ENCODE measurements around the gene APOB.

DNA sequence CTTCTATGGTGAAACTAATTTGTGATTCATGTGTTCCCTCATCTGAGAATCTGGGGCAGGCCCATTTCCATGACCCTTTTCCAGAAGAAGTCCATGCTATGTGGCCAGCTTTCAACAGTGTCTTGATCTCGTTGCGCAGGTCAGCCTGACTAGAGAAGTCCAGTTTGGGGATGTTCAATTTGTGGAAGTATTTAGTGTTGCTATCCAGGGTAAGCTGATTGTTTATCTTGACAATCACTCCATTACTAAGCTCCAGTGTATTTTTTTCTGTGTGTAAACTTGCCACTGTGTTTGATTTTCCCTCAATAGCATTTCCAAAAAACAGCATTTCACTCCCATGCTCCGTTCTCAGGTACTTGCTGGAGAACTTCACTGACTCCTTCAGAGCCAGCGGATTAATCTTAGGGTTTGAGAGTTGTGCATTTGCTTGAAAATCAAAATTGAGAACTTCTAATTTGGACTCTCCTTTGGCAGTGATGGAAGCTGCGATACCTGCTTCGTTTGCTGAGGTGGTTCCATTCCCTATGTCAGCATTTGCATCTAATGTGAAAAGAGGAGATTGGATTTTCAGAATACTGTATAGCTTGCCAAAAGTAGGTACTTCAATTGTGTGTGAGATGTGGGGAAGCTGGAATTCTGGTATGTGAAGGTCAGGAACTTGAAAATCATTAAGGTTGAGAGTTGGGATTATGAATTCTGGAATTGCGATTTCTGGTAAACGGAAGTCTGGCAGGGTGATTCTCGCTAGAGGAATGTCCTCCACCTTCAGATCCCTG is 35.7 kb downstream of the APOB start:
- TF ChIP-seq, protein P1, sequence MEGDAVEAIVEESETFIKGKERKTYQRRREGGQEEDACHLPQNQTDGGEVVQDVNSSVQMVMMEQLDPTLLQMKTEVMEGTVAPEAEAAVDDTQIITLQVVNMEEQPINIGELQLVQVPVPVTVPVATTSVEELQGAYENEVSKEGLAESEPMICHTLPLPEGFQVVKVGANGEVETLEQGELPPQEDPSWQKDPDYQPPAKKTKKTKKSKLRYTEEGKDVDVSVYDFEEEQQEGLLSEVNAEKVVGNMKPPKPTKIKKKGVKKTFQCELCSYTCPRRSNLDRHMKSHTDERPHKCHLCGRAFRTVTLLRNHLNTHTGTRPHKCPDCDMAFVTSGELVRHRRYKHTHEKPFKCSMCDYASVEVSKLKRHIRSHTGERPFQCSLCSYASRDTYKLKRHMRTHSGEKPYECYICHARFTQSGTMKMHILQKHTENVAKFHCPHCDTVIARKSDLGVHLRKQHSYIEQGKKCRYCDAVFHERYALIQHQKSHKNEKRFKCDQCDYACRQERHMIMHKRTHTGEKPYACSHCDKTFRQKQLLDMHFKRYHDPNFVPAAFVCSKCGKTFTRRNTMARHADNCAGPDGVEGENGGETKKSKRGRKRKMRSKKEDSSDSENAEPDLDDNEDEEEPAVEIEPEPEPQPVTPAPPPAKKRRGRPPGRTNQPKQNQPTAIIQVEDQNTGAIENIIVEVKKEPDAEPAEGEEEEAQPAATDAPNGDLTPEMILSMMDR (IDR thresholded peaks at IDR 0.05) = no peak
- TF ChIP-seq, protein P2, sequence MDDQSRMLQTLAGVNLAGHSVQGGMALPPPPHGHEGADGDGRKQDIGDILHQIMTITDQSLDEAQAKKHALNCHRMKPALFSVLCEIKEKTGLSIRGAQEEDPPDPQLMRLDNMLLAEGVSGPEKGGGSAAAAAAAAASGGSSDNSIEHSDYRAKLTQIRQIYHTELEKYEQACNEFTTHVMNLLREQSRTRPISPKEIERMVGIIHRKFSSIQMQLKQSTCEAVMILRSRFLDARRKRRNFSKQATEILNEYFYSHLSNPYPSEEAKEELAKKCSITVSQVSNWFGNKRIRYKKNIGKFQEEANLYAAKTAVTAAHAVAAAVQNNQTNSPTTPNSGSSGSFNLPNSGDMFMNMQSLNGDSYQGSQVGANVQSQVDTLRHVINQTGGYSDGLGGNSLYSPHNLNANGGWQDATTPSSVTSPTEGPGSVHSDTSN (IDR thresholded peaks at IDR 0.05) = no peak
- TF ChIP-seq EHMT2 (IDR thresholded peaks at IDR 0.05; ENCODE audit: low read depth) (no peak), MYC (IDR thresholded peaks at IDR 0.05; ENCODE audit: borderline replicate concordance, low read length) (no peak)

All from A549 (cell line).